HG03175 (cell line): ENCODE results near the gene DCAF12.
"Not testable (repeated sequence)": the region's sequence is repeated elsewhere in the genome, so short reads cannot be mapped to it uniquely, and the experiment has no call there.

ENCODE experiments used
- ATAC-seq: cut with Tn5 transposase; IDR thresholded peaks from one replicate; pipeline ENCODE4 v1.9.1; 2021; ENCODE audit warnings: mild to moderate bottlenecking, moderate library complexity; ENCODE audit not compliant: unreplicated experiment

The DCAF12 gene

GRCh38 chr9:34126207-34127034 is at the start of gene DCAF12:
TSS of gene DCAF12 (minus strand) at chr9:34126698. CDS start at chr9:34126431, 267 bp downstream.
- peak; percentile 87 for ATAC-seq

DNA sequence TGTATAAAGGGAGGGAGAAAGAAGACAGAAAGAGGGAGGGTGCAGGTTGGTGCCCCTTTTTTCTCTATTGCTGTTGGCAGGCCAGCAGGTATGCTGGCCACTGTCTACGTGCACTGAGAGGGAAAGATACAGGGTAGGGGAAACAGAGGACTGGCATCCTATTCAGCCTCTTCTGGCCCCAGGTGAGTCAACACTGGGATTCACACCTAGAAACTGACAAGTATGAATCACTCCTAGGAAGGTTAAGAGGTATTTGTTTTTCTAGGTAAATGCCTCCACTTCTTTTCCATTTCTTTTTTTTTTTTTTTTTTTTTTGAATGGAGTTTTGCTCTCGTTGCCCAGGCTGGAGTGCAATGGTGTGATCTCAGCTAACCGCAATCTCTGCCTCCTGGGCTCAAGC is 49.6 kb upstream of the DCAF12 start:
- ATAC-seq = no peak

DNA sequence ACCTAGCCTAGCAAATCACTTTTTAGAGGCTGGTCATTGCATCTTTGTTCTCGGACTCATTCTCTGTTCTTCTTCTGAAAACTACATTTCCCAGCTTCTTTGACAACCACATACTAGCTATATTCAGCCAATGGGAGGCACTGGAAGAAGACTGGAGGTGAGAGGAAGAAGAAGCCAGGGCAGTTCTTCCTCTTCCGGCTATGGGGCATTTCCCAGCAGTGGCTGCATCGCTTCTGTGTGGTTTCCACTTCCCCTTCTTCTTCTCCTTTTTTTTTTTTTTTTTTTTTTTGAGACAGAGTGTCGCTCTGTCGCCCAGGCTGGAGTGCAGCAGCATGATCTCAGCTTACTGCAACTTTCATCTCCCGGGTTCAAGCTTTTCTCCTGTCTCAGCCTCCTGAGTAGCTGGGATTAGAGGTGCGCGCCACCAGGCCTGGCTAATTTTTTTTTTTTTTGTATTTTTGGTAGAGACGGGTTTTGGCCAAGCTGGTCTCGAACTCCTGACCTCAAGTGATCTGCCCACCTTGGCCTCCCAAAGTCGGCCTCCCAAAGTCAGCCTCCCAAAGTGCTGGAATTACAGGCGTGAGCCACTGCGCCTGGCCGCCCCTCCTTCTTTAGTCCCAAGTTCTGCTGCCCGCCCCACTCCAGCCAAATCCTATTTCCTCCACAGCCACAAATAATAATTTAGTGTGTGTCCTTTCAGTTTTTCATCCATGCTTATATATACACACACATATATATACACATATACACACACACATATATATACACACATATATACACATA is 45.4 kb upstream of the DCAF12 start:
- peak; percentile 61 for ATAC-seq

GRCh38 chr9:34170237-34170991 is 43.9 kb upstream of the DCAF12 start:
- no peak for ATAC-seq

GRCh38 chr9:34169125-34169524 is 42.6 kb upstream of the DCAF12 start:
- ATAC-seq = no peak

- ATAC-seq = no peak
These were observed 36.9 kb upstream of the DCAF12 start for GRCh38 chr9:34163434-34163833.

GRCh38 chr9:34158362-34158869 is 31.9 kb upstream of the DCAF12 start:
- no peak for ATAC-seq

- ATAC-seq = no peak
These were observed 31.4 kb upstream of the DCAF12 start for GRCh38 chr9:34157898-34158297.

DNA sequence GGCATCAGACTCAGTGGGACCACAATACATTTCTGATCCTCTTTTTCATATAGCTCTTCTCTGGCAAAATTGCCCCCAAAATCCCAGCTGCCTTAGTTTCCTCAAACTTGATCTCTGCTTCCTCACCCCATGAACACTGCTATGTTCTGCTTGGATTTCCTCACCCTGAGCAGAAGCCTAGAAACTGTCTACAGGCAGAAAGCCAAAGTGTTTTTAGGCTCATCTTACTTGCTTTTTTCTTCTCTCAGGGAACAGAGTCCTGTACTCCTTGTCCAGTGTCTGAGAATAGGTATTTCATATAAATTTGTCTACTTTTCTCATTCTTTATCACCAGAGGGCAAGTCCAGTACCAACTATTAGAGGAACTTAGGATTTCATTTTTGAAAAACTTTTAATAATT is 30.8 kb upstream of the DCAF12 start:
- no peak for ATAC-seq

DNA sequence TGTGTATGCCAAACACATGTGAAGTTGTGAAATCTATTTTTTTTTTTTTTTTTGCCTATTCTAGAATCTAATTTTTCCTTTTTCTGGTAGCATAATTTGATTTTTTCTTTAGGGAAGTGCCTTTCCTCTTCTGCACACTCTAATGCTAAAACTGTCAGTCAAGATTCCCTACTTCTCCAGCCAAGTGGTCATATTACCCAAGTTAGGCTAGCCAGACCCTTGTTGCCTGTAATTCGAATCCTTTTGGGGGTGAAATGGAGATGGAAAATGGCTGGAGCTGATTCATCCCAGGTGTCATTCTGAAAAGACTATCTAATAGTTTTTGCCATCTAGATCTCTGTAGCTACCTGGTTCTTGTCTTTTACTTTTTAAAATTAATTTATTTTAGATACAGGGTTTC is 27.6 kb upstream of the DCAF12 start:
- no peak for ATAC-seq

GRCh38 chr9:34151398-34151797 is 24.9 kb upstream of the DCAF12 start:
- ATAC-seq = no peak

GRCh38 chr9:34145165-34145564 is 18.7 kb upstream of the DCAF12 start:
- ATAC-seq = no peak

GRCh38 chr9:34143116-34143515 is 16.6 kb upstream of the DCAF12 start:
- no peak for ATAC-seq

DNA sequence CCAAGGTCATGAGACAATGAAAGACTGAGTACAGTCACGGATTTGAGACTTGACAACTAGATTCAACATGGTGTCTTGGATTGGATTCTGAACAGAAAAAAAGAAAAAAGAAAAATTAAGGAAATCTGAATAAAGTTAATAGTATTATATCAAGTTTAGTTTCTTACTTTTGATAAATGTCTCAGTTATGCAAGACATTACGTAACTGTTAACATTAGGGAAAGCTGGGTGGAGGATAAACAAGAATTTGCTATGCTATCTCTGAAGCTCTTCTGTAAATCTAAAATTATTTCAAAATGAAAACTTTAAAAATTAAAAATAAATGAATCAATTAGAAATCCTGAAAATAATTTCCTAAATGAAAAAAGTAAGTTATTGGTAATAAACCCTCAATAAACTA is 14.4 kb upstream of the DCAF12 start:
- no peak for ATAC-seq

DNA sequence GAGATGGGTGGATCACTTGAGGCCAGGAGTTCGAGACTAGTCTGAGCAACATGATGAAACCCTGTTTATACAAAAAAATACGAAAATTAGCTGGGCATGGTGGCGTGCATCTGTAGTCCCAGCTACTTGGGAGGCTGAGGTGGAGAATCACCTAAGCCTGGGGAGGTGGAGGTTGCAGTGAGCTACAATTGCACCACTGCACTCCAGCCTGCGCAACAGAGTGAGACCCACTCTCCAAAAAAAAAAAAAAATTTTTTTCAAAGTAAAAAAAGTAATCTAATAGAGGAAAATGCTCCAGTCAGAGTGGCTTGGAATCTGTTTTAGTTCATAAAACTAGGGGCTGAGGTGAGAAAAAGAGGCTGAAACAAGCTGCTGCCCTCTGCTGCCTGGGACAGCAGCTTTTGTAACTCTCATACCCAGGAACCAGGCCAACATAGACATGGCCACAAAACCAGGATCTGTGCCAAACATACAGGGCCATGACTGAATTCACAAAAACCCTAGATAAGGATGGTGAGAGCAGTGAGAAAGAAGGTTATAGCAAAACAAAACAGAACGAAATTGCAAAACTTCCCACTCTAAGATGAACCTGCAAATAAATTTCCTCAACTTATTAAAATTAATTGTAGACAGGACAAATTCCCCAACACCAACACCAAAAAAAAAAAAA is 13.1 kb upstream of the DCAF12 start:
- ATAC-seq = no peak

GRCh38 chr9:34138644-34139043 is 12.1 kb upstream of the DCAF12 start:
- not testable (repeated sequence) for ATAC-seq

DNA sequence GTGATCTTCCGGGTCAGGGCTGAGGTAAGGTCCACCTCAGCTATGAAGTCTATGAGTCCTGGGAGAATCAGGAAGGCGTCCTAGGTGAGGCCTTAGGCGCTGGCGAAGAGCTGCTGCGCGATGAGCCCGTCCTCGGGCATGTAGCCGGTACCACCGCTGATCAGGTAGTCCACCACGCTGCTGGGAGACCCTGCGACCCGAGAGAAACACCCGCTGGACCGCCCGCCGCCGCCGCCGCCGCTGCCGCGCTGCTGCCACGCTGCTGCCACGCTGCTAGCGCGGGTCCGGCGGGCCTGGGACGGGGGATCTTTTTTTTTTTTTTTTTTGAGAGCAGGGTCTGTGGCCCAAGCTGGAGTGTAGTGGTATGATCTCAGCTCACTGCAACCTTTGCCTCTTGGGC is 8.0 kb upstream of the DCAF12 start:
- ATAC-seq = no peak

DNA sequence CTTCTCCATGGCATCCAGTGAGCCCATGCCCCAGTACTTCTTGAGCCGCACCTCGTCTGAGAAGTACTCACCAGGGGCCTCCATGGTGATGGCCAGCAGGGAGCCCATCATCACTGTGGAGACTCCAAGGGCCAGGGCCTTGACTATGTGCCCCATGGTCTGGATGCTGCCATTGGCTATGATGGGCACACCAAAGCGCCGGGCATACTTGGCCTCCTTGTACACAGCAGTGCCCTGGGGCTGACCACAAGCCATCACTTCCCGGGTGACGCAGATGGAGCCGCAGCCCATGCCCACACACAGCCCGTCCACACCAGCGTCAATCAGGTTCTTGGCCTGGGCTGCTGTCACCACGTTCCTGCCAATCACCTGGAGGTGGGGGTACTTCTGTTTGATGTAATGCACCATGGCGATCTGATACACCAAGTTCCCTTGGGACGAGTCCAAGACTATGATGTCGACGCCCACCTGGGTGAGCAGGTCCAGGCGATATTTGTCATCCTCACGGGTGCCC is 7.0 kb upstream of the DCAF12 start:
- ATAC-seq = no peak

DNA sequence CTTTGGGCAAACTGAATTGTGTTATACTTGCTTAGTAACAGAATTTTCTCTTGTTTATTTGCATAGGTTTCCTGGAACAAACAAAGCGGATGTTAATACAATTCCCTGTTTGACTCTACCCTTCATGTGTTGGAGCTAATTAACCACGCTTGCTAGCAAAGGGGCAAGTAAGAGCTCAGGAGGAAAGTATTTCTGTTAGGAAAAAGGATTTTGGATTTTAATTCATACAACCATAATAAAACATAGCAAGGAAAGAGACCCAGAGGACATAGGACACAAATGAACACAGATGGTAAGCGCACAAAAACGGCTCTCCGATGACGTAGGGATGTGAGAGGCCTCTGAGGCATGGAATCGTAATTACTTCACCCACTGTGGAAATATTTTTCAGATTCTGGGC is 5.1 kb upstream of the DCAF12 start:
- ATAC-seq = no peak
